Hepatocyte (in vitro differentiated cells): ENCODE measurements around the gene B4GALT3. TPM values are rescaled to one million over a fixed set of nuclear protein-coding genes. Genes with fewer than 3 reads are reported as not detected.

Experiments used
- DNase-seq: peaks from one replicate; pipeline ENCODE4 v3.0.0-alpha.2; 2016; ENCODE audit warnings: low spot score
- H2AFZ ChIP-seq: fragments of 200-600 bp; sonication (generic); 2 replicates; pipeline ENCODE4 v1.6.0; 2016; ENCODE audit warnings: antibody characterized with exemption, mild to moderate bottlenecking
- H3K27ac ChIP-seq: fragments of 200-600 bp; sonication (generic); 2 replicates; pipeline ENCODE4 v1.5.1; 2016; ENCODE audit warnings: mild to moderate bottlenecking
- H3K27me3 ChIP-seq: fragments of 200-600 bp; sonication (generic); 2 replicates; pipeline ENCODE4 v1.6.1; 2016
- H3K36me3 ChIP-seq: fragments of 200-600 bp; sonication (generic); replicated peaks from 2 replicates; pipeline ENCODE4 v1.5.1; 2016; ENCODE audit warnings: low read depth; ENCODE audit not compliant: insufficient read depth
- H3K4me1 ChIP-seq: fragments of 200-600 bp; sonication (generic); 2 replicates; pipeline ENCODE4 v1.5.1; 2016; ENCODE audit warnings: mild to moderate bottlenecking, moderate library complexity; ENCODE audit not compliant: insufficient read depth
- H3K4me2 ChIP-seq: fragments of 200-600 bp; sonication (generic); 2 replicates; pipeline ENCODE4 v1.6.0; 2016
- H3K4me3 ChIP-seq: fragments of 200-600 bp; sonication (generic); 2 replicates; pipeline ENCODE4 v1.5.1; 2016; ENCODE audit warnings: mild to moderate bottlenecking
- H3K79me2 ChIP-seq: fragments of 200-600 bp; sonication (generic); 2 replicates; pipeline ENCODE4 v1.6.0; 2017; ENCODE audit warnings: mild to moderate bottlenecking
- H3K9me2 ChIP-seq: fragments of 200-600 bp; sonication (generic); replicated peaks from 2 replicates; pipeline ENCODE4 v1.6.0; 2017; ENCODE audit warnings: mild to moderate bottlenecking; ENCODE audit not compliant: insufficient read depth
- H3K9me3 ChIP-seq: fragments of 200-600 bp; sonication (generic); 2 replicates; pipeline ENCODE4 v1.5.1; 2016; ENCODE audit warnings: low read depth, mild to moderate bottlenecking
- H4K20me1 ChIP-seq: fragments of 200-600 bp; sonication (generic); 2 replicates; pipeline ENCODE4 v1.6.0; 2016; ENCODE audit warnings: mild to moderate bottlenecking; ENCODE audit not compliant: insufficient read depth, poor library complexity, severe bottlenecking
- CTCF ChIP-seq: fragments of 200-600 bp; sonication (generic); IDR thresholded peaks from 2 replicates; pipeline ENCODE4 v1.5.1; 2016; ENCODE audit warnings: antibody characterized with exemption, mild to moderate bottlenecking; ENCODE audit not compliant: poor library complexity
- EZH2 ChIP-seq: fragments of 200-600 bp; sonication (generic); IDR thresholded peaks from 2 replicates; pipeline ENCODE4 v1.6.1; 2016; ENCODE audit warnings: antibody characterized with exemption, mild to moderate bottlenecking, borderline replicate concordance
- EZH2phosphoT487 ChIP-seq: fragments of 200-600 bp; sonication (generic); IDR thresholded peaks from one replicate; pipeline ENCODE4 v1.6.1; 2018; ENCODE audit warnings: antibody characterized with exemption, mild to moderate bottlenecking, low read depth, moderate library complexity; ENCODE audit not compliant: unreplicated experiment, severe bottlenecking
- WGBS: methylation state at CpG from one replicate; pipeline ENCODE4 v1.1.6; 2016; ENCODE audit warnings: low lambda C conversion rate; ENCODE audit errors: missing lambda C conversion rate; 5-methylcytosine and 5-hydroxymethylcytosine counted together
- polyA plus RNA-seq: library from polyadenylated mRNA; unstranded; fragments of >200 nt; fragmentation: Nextera tagmentation; extraction: Ambion mirVana; gene quantifications from 2 replicates; pipeline ENCODE4 v1.2.1, GENCODE V29; 2016
- total RNA-seq: library from RNA; depleted of rRNA; stranded (reverse); fragments of >200 nt; gene quantifications from 2 replicates; pipeline ENCODE4 v1.2.3, GENCODE V29; 2014

The B4GALT3 gene
- total and polyA plus RNA-seq, 2 experiments from 2014 or later, result 32.2 to 56.9 TPM

- peaks cover 18% of the 10 kb centered on the region for H3K79me2 ChIP-seq
- H3K27ac ChIP-seq, result no peak overlapping the region
- H3K4me1 ChIP-seq, result peaks cover 4% of the 10 kb centered on the region
- peak; percentile 92 for DNase-seq
- WGBS, result 33% methylated on average over 11 of the region's 11 CpGs
- peak; percentile 82 for TF ChIP-seq CTCF
- no peak for TF ChIP-seq EZH2
- no peaks in the 10 kb centered on the region for H3K9me2 ChIP-seq
- peaks cover 10% of the 10 kb centered on the region for H3K36me3 ChIP-seq
- no peak overlapping the region for H3K4me2 ChIP-seq
- no peaks in the 10 kb centered on the region for H4K20me1 ChIP-seq
- no peaks in the 10 kb centered on the region for H3K9me3 ChIP-seq
- no peaks in the 10 kb centered on the region for H3K27me3 ChIP-seq
- H2AFZ ChIP-seq, result no peak overlapping the region
- H3K4me3 ChIP-seq, result no peak overlapping the region
Observed at GRCh38 chr1:161209790-161210409, 32.6 kb upstream of the B4GALT3 start.

GRCh38 chr1:161207173-161207572 is 29.9 kb upstream of the B4GALT3 start:
- no peak overlapping the region for H2AFZ ChIP-seq
- H3K9me3 ChIP-seq, result no peaks in the 10 kb centered on the region
- no peak for DNase-seq
- WGBS, result 75% methylated on average over 8 of the region's 8 CpGs
- H3K4me2 ChIP-seq, result no peak overlapping the region
- H3K4me1 ChIP-seq, result peaks cover 11% of the 10 kb centered on the region
- no peak for TF ChIP-seq CTCF
- TF ChIP-seq EZH2, result no peak
- TF ChIP-seq EZH2phosphoT487, result no peak
- H3K4me3 ChIP-seq, result no peak overlapping the region
- H3K27ac ChIP-seq, result peak overlapping the region; percentile 81
- H3K36me3 ChIP-seq, result peaks cover 3% of the 10 kb centered on the region
- no peaks in the 10 kb centered on the region for H4K20me1 ChIP-seq
- no peaks in the 10 kb centered on the region for H3K9me2 ChIP-seq
- H3K27me3 ChIP-seq, result no peaks in the 10 kb centered on the region
- H3K79me2 ChIP-seq, result peaks cover 43% of the 10 kb centered on the region

GRCh38 chr1:161206411-161207140 is 29.3 kb upstream of the B4GALT3 start:
- H2AFZ ChIP-seq, result no peak overlapping the region
- TF ChIP-seq CTCF, result no peak
- no peak for TF ChIP-seq EZH2phosphoT487
- no peak for TF ChIP-seq EZH2
- no peak overlapping the region for H3K4me3 ChIP-seq
- no peak overlapping the region for H3K4me2 ChIP-seq
- no peak for DNase-seq
- H3K27me3 ChIP-seq, result no peaks in the 10 kb centered on the region
- H4K20me1 ChIP-seq, result no peaks in the 10 kb centered on the region
- 87% methylated on average over 12 of the region's 12 CpGs for WGBS
- H3K36me3 ChIP-seq, result peaks cover 3% of the 10 kb centered on the region
- no peaks in the 10 kb centered on the region for H3K9me3 ChIP-seq
- H3K27ac ChIP-seq, result peak overlapping the region; percentile 81
- H3K79me2 ChIP-seq, result peaks cover 42% of the 10 kb centered on the region
- H3K4me1 ChIP-seq, result peaks cover 13% of the 10 kb centered on the region
- no peaks in the 10 kb centered on the region for H3K9me2 ChIP-seq
